Stimulated activated CD4-positive, alpha-beta T cell treated with anti-CD3 and anti-CD28 coated beads, TNF-alpha, amount 100 ng/mL, for 4 hours (primary cell): Measurements from ENCODE around the gene AVL9.

Source experiments
- DNase-seq, 3 experiments: peaks; one replicate each; pipeline ENCODE4 v3.0.0-alpha.2; 2020; ENCODE audit warnings: low read depth in 3 of 3

Gene AVL9

GRCh38 chr7:32535162-32535702, 39.9 kb downstream of the AVL9 start:
- no peak for DNase-seq

- DNase-seq = no peak
Observed at GRCh38 chr7:32536016-32536415, 40.7 kb downstream of the AVL9 start.

GRCh38 chr7:32536585-32536984, 41.3 kb downstream of the AVL9 start:
- DNase-seq = no peak

- DNase-seq = no peak
Observed at GRCh38 chr7:32537760-32538159, 42.5 kb downstream of the AVL9 start.

GRCh38 chr7:32539366-32539765, 44.1 kb downstream of the AVL9 start:
- DNase-seq = no peak

- DNase-seq = no peak
Observed at GRCh38 chr7:32539919-32540531, 44.7 kb downstream of the AVL9 start.

- no peak for DNase-seq
Observed at GRCh38 chr7:32542595-32542994, 47.3 kb downstream of the AVL9 start.

- no peak for DNase-seq
Observed at GRCh38 chr7:32559480-32559879, 64.2 kb downstream of the AVL9 start.

- no peak for DNase-seq
Observed at GRCh38 chr7:32560075-32560474, 64.8 kb downstream of the AVL9 start.

- no peak for DNase-seq
Observed at GRCh38 chr7:32561613-32562012, 66.3 kb downstream of the AVL9 start.

- DNase-seq = no peak
Observed at GRCh38 chr7:32564542-32564941, 69.3 kb downstream of the AVL9 start.

GRCh38 chr7:32569388-32570289, 74.3 kb downstream of the AVL9 start:
- no peak for DNase-seq

- no peak for DNase-seq
Observed at GRCh38 chr7:32573110-32573687, 77.9 kb downstream of the AVL9 start.

- DNase-seq = no peak
Observed at GRCh38 chr7:32574626-32575025, 79.3 kb downstream of the AVL9 start.

- no peak for DNase-seq
Observed at GRCh38 chr7:32577421-32577820, 82.1 kb downstream of the AVL9 start.

- no peak for DNase-seq
Observed at GRCh38 chr7:32579776-32580175, 84.5 kb downstream of the AVL9 start.

GRCh38 chr7:32580646-32581045, 85.4 kb downstream of the AVL9 start:
- no peak for DNase-seq

GRCh38 chr7:32582036-32582435, 86.7 kb downstream of the AVL9 start:
- DNase-seq = no peak

GRCh38 chr7:32583791-32584190, 88.5 kb downstream of the AVL9 start:
- DNase-seq = no peak

- no peak for DNase-seq
Observed at GRCh38 chr7:32586291-32587221, 91.3 kb downstream of the AVL9 start.

- DNase-seq = no peak
Observed at GRCh38 chr7:32587411-32587948, 92.2 kb downstream of the AVL9 start.
